H9 (cell line): ENCODE data around the gene PRKCB. TPM values are rescaled to one million over a fixed set of nuclear protein-coding genes. Genes with fewer than 3 reads are reported as not detected.

Experiments
- DNase-seq: peaks from one replicate; pipeline ENCODE4 v3.0.0-alpha.2; 2017
- H2AFZ ChIP-seq: one replicate; pipeline ENCODE4 v1.6.1; 2013; ENCODE audit warnings: mild to moderate bottlenecking, low read length, control low read depth, moderate library complexity
- H2AK5ac ChIP-seq: 2 replicates; pipeline ENCODE4 v1.6.1; 2013; ENCODE audit warnings: low read length, control low read depth, mixed read lengths; ENCODE audit not compliant: insufficient read length
- H2BK120ac ChIP-seq: one replicate; pipeline ENCODE4 v1.6.1; 2013; ENCODE audit warnings: low read depth, mild to moderate bottlenecking, low read length, control low read depth, inconsistent platforms; ENCODE audit not compliant: poor library complexity, severe bottlenecking
- H2BK12ac ChIP-seq: 2 replicates; pipeline ENCODE4 v1.6.1; 2013; ENCODE audit warnings: low read length, control low read depth, mixed read lengths, low read depth; ENCODE audit not compliant: insufficient read length
- H2BK15ac ChIP-seq: 2 replicates; pipeline ENCODE4 v1.6.1; 2013; ENCODE audit warnings: low read depth, low read length, control low read depth
- H2BK20ac ChIP-seq: one replicate; pipeline ENCODE4 v1.6.1; 2013; ENCODE audit warnings: low read depth, mild to moderate bottlenecking, low read length, control low read depth, inconsistent platforms; ENCODE audit not compliant: poor library complexity, severe bottlenecking
- H2BK5ac ChIP-seq: 2 replicates; pipeline ENCODE4 v1.6.1; 2013; ENCODE audit warnings: low read length, control low read depth, mixed read lengths; ENCODE audit not compliant: insufficient read length
- H3K14ac ChIP-seq: 2 replicates; pipeline ENCODE4 v1.6.1; 2013; ENCODE audit warnings: low read length, control low read depth; ENCODE audit not compliant: insufficient read depth
- H3K18ac ChIP-seq: 2 replicates; pipeline ENCODE4 v1.6.1; 2013; ENCODE audit warnings: low read depth, mild to moderate bottlenecking, mixed read lengths, low read length, control low read depth; ENCODE audit not compliant: insufficient read length
- H3K23ac ChIP-seq: 2 replicates; pipeline ENCODE4 v1.6.1; 2013; ENCODE audit warnings: low read length, control low read depth, mixed read lengths, low read depth; ENCODE audit not compliant: insufficient read length
- H3K23me2 ChIP-seq: 2 replicates; pipeline ENCODE4 v1.6.1; 2013; ENCODE audit warnings: low read depth, mild to moderate bottlenecking, mixed read lengths, low read length, control low read depth; ENCODE audit not compliant: insufficient read length, poor library complexity, severe bottlenecking
- H3K27ac ChIP-seq: 2 replicates; pipeline ENCODE4 v1.5.1; 2013; ENCODE audit warnings: low read length, control low read depth, mixed read lengths, low read depth; ENCODE audit not compliant: insufficient read length
- H3K27me3 ChIP-seq: 2 replicates; pipeline ENCODE4 v1.6.1; 2013; ENCODE audit warnings: low read length, control low read depth, inconsistent platforms; ENCODE audit not compliant: insufficient read depth
- H3K4ac ChIP-seq: 2 replicates; pipeline ENCODE4 v1.6.1; 2013; ENCODE audit warnings: low read depth, mild to moderate bottlenecking, control low read depth, inconsistent platforms, low read length, moderate library complexity
- H3K4me1 ChIP-seq: 2 replicates; pipeline ENCODE4 v1.6.1; 2013; ENCODE audit warnings: low read length, control low read depth, inconsistent platforms; ENCODE audit not compliant: insufficient read depth
- H3K4me2 ChIP-seq: 2 replicates; pipeline ENCODE4 v1.6.1; 2013; ENCODE audit warnings: low read length, control low read depth, mixed read lengths; ENCODE audit not compliant: insufficient read length, insufficient read depth
- H3K56ac ChIP-seq: 2 replicates; pipeline ENCODE4 v1.6.1; 2013; ENCODE audit warnings: low read depth, mild to moderate bottlenecking, mixed read lengths, low read length, control low read depth; ENCODE audit not compliant: insufficient read length
- H3K79me1 ChIP-seq: 2 replicates; pipeline ENCODE4 v1.6.1; 2013; ENCODE audit warnings: low read depth, mild to moderate bottlenecking, moderate library complexity, low read length, control low read depth, inconsistent platforms; ENCODE audit not compliant: insufficient read depth, poor library complexity, severe bottlenecking
- H3K79me2 ChIP-seq: 2 replicates; pipeline ENCODE4 v1.6.1; 2013; ENCODE audit warnings: low read length, control low read depth, inconsistent platforms; ENCODE audit not compliant: insufficient read depth
- H3K9ac ChIP-seq: 2 replicates; pipeline ENCODE4 v1.6.1; 2013; ENCODE audit warnings: low read length, control low read depth, mixed read lengths; ENCODE audit not compliant: insufficient read length; ENCODE audit errors: extremely low read depth
- H3K9me3 ChIP-seq: one replicate; pipeline ENCODE4 v1.6.1; 2013; ENCODE audit warnings: low read depth, low read length, inconsistent platforms; ENCODE audit not compliant: control insufficient read depth
- H3T11ph ChIP-seq: one replicate; pipeline ENCODE4 v1.6.1; 2013; ENCODE audit warnings: mild to moderate bottlenecking, low read length, control low read depth, inconsistent platforms
- H4K20me1 ChIP-seq: one replicate; pipeline ENCODE4 v1.6.1; 2013; ENCODE audit not compliant: control insufficient read depth, insufficient read length, insufficient read depth
- H4K5ac ChIP-seq: 2 replicates; pipeline ENCODE4 v1.6.1; 2013; ENCODE audit warnings: low read depth, mild to moderate bottlenecking, mixed read lengths, low read length, control low read depth; ENCODE audit not compliant: insufficient read length
- H4K8ac ChIP-seq: replicated peaks from 2 replicates; pipeline ENCODE4 v1.6.1; 2013; ENCODE audit warnings: low read length, control low read depth, mixed read lengths, low read depth; ENCODE audit not compliant: insufficient read length
- H4K91ac ChIP-seq: 2 replicates; pipeline ENCODE4 v1.6.1; 2013; ENCODE audit warnings: low read depth, mild to moderate bottlenecking, moderate library complexity, mixed read lengths, low read length, control low read depth; ENCODE audit not compliant: insufficient read length
- H3K27ac Mint-ChIP-seq, 3 experiments: 2 replicates in 2 of 3; 3 replicates in 1 of 3; pipeline ENCODE4 v1.8.0; 2020 to 2021; ENCODE audit warnings: mixed read lengths in 3 of 3, mild to moderate bottlenecking in 1 of 3, moderate library complexity in 1 of 3
- H3K27me3 Mint-ChIP-seq: 2 replicates; pipeline ENCODE4 v1.8.0; 2021; ENCODE audit warnings: low read depth, mild to moderate bottlenecking, moderate library complexity, mixed read lengths
- H3K36me3 Mint-ChIP-seq, 3 experiments: 2 replicates in 2 of 3; 3 replicates in 1 of 3; pipeline ENCODE4 v1.8.0; 2020 to 2021; ENCODE audit warnings: low read depth in 3 of 3, mixed read lengths in 3 of 3; ENCODE audit not compliant: insufficient read depth in 1 of 3
- H3K4me1 Mint-ChIP-seq, 2 experiments: 2 replicates each; pipeline ENCODE4 v1.8.0; 2020; ENCODE audit warnings: mixed read lengths in 2 of 2
- H3K4me3 Mint-ChIP-seq, 2 experiments: 2 replicates in 1 of 2; 3 replicates in 1 of 2; pipeline ENCODE4 v1.8.0; 2020 to 2021; ENCODE audit warnings: mild to moderate bottlenecking in 2 of 2, mixed read lengths in 2 of 2, moderate library complexity in 1 of 2
- H3K9me3 Mint-ChIP-seq, 2 experiments: 2 replicates in 1 of 2; 3 replicates in 1 of 2; pipeline ENCODE4 v1.8.0; 2020; ENCODE audit warnings: mild to moderate bottlenecking in 2 of 2, mixed read lengths in 2 of 2, moderate library complexity in 1 of 2
- CTCF ChIP-seq: fragments of 200-600 bp; sonication (generic); conservative IDR thresholded peaks from 3 replicates; pipeline ENCODE4 v1.8.0; 2021; ENCODE audit warnings: antibody characterized with exemption, mild to moderate bottlenecking
- WGBS: extraction: QIAGEN DNeasy Blood & Tissue Kit; methylation state at CpG from one replicate; pipeline ENCODE4 v1.1.7; 2013; ENCODE audit warnings: missing lambda C conversion rate, low lambda C conversion rate, mixed read lengths; ENCODE audit not compliant: insufficient read length; ENCODE audit errors: extremely low coverage; 5-methylcytosine and 5-hydroxymethylcytosine counted together
- total RNA-seq: library from RNA; stranded (reverse); gene quantifications from 2 replicates; pipeline ENCODE4 v1.2.1, GENCODE V29; 2021

PRKCB gene
- total RNA-seq, 1 experiment from 2014 or later = 7.0 TPM

GRCh38 chr16:23869052-23869451 lies 33.3 kb downstream of the PRKCB start:
- Histone ChIP-seq H3K18ac (no peak overlapping the region), H3K23me2 (no peaks in the 10 kb centered on the region), H4K5ac (no peak overlapping the region), H3K27me3 (peaks cover 20% of the 10 kb centered on the region; the same call in 1 of the 2 replicates), H3K4me2 (no peak overlapping the region), H3T11ph (no peak overlapping the region), H3K4ac (no peak overlapping the region), H2BK12ac (no peak overlapping the region), H2BK20ac (no peak overlapping the region), H3K9ac (no peak overlapping the region), H3K27ac (no peak overlapping the region), H3K9me3 (no peaks in the 10 kb centered on the region), H3K23ac (no peak overlapping the region), H4K91ac (no peak overlapping the region), H2AFZ (no peak overlapping the region), H3K56ac (no peak overlapping the region), H3K79me2 (no peaks in the 10 kb centered on the region), H4K20me1 (no peaks in the 10 kb centered on the region), H2BK120ac (no peak overlapping the region), H3K4me1 (peaks cover 4% of the 10 kb centered on the region), H2BK5ac (no peak overlapping the region), H3K79me1 (no peaks in the 10 kb centered on the region), H2AK5ac (no peak overlapping the region), H2BK15ac (no peak overlapping the region), H4K8ac (no peak overlapping the region), H3K14ac (no peak overlapping the region)
- Mint-ChIP-seq H3K27ac (no peak overlapping the region), H3K9me3 (no peaks in the 10 kb centered on the region; a peak in 1 of 5 replicates), H3K4me3 (no peak overlapping the region), H3K4me1 (peaks cover 21 to 27% of the 10 kb centered on the region in 2 experiments), H3K36me3 (no peaks in the 10 kb centered on the region; a peak in 1 of 7 replicates), H3K27me3 (peaks cover 86% of the 10 kb centered on the region)
- no CpG with 5 or more reads among the region's 5 CpGs for WGBS
- TF ChIP-seq CTCF = no peak
- no peak for DNase-seq
